GM18499 (cell line): ENCODE results near the gene TNFRSF11A.

Source experiments
- ATAC-seq: cut with Tn5 transposase; IDR thresholded peaks from one replicate; pipeline ENCODE4 v1.9.1; 2021; ENCODE audit warnings: moderate number of reproducible peaks; ENCODE audit not compliant: insufficient read depth, unreplicated experiment

TNFRSF11A gene

DNA sequence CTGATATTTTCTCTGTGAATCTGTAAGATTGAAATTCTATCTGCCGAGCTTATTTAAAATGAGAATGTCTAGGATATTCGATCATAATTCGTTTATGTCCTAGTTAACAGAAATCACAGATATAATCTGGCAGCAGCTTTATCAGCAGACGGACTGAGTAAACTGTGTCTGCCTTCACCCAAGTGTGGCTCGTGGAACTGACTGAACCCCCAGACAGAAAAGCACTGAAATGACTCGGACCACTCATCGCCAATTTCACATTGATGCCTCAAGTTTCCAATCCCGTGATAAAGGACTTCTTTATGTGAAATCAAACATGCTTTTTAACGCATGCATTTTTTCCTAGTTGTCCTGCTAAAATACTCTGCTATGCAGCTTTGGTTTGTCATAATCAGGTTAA lies 15.9 kb downstream of the TNFRSF11A start:
- ATAC-seq = no peak

DNA sequence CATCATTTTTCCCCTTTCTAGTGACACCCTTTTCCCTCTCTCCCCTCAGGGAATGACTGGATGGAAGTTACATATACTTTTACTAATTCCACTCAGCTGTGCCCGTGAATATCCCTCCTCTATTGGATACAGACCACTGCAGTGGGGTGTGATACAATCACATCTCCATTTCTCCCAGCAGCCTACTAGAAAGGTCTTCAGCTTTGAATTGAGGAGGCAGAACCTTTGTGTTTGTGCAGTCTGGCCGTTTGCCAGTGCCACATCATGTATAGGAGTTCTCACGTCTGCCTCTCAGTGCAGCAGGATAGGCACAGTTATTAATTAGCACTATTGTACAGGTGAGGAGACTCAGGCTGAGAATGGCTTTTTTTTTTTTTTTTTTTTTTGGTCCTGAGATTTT lies 16.4 kb downstream of the TNFRSF11A start:
- no peak for ATAC-seq

DNA sequence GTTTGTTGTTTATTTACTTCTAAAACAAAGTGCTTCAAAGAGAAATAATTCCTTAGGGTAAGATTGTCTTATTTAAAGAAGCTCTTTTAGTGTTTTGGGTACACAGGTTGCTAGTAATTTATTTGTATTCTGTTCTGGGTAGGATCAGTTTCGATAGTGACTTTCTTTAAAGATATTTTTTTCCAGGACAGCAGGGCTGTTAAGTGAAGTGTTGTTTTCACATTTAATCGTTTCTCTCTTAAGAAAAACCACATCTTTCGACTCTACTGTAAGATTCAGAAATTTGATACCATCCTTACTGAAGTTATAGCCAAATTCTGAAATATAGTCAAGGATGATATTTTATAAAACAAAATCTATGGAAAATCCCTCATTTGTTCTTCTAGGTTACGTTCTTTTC lies 17.8 kb downstream of the TNFRSF11A start:
- no peak for ATAC-seq

DNA sequence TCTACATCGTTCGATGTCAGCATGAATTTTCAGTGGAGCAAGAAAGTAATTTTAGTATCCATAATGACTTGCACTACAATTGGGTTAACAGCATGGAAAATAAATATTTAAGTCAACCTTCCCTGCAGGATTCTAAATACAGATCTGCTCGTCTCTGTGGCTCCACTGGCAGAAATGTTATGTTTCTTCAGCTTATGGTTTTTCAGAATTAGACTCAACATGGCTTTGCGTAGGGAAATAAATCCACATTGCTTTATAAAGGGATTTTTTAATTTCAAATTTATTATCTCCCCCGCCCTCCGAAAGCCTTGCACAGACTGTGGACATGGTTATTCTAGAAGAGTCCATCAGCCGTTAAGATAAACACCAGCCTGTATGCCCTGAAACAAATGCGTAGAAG lies 18.2 kb downstream of the TNFRSF11A start:
- no peak for ATAC-seq

DNA sequence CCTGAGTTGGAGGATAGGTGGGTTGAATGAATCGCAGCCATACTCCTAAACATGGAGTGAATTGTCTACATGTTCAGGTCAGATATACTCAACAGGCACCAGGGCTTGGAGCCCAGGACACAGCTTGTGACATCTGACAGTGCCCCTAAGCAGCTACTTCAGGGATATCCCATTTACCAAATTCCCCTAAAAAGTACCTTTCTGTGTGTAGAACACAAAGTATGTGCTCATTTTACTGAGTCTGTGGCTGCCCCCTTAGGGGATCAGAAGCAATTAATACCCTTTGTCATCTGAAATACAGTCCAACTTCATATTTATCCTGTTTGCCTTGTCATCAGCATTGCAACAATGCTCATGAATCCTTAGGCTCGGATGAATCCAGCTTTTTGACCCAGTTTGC lies 20.8 kb downstream of the TNFRSF11A start:
- no peak for ATAC-seq

DNA sequence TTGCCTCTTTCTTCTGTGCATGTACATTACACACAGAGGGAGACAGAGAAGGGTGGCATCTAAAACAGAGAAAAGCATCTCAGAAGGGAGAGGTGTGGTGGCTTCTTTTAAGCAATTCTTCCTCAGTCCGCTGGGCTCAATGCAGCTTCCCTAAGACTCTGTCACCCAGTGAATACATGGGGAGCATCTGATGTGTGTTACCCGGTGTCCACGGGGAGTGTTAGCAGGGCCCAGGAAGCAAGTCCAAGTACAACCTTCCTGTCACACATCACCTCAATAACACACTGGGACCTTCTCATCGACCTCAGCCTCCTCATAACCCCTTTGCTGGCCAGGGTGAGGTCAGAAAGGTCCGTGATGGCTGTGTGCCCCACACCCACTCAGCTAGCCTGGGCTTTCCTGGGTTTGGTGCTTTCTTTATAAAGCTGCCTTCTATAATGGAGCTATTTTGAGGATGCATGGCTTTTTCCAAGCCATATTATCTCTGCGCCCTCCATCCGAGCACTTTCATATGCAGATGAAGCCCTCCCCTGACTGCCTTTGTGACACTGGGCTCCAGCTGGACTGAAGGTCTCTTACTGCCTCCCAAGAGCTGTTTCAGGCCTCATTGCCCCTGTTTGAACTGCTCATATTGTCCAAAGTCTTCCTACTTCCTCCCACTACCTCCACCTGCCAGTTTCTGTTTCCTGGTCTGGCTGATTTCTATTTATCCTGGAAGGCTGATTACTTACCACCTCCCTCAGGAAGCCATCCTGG lies 21.4 kb downstream of the TNFRSF11A start:
- ATAC-seq = no peak

DNA sequence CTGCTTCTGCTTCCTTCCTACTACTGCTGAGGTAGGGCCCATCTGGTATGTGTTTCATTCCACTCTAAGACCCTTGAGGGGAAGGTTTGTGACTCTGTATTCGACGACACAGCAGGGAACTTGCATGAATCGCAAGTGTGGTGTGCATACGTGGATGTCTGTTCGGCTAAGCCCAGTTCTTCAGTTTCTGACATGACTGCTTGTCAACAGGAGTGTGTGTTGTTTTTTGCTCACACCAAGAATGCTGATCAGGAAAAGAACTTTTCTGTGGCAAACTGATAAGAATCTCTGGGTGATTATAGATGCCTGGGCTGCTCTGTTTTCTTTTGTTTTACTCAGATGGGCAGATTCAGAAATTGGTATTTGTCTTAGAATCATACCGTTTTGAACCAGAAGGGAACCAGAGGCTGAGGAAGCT lies 22.0 kb downstream of the TNFRSF11A start:
- no peak for ATAC-seq

DNA sequence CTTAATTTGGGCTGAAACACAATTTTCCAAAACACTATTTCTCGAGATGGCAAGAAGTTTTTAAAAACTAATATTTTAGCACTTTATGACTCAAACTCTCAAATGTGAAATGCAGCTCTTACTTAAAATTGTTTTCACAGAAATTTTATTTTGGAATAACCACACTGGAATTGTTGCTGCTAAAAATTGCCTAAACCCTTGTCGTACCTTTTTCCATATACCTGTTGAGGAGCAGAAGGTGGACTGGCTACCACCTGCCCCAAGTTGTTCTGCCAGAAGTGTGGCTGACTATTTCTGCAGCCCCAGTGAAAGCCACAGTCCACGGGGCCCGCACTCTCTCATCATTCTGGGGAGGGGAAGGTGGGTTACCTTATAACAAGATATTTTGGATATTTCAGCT lies 23.4 kb downstream of the TNFRSF11A start:
- ATAC-seq = no peak

DNA sequence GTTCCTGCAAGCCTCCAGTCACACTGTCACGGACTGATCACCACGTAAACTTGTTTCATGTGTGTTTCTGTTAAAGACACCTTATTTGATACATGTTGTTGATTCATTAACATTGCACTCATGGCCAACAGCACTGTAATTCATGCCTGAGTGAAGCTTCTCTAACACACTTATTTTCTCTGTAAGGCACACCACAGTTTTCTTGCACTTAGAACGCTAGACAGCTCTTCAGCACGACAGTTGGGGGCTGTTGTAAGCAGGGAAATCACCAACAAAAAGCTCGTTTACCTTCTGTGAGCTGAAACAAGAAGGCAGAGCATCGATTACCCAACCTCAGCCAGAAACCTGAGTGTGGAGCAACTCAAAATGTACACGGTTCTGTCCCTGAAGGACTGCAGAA lies 28.1 kb downstream of the TNFRSF11A start:
- no peak for ATAC-seq

DNA sequence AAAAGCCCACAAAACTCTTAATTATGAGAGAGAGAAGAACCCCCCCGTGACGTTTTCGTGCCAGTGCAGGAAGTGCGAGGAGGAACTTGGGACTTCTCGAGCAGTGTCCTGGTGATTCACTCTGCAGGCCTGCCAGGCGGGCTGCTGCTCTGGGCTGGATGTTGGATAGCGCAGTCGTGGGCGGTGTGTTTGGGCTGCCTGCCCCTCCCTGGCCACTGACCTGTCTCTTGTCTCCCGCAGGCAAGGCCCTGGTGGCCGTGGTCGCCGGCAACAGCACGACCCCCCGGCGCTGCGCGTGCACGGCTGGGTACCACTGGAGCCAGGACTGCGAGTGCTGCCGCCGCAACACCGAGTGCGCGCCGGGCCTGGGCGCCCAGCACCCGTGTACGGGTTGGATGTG lies 29.0 kb downstream of the TNFRSF11A start:
- no peak for ATAC-seq

DNA sequence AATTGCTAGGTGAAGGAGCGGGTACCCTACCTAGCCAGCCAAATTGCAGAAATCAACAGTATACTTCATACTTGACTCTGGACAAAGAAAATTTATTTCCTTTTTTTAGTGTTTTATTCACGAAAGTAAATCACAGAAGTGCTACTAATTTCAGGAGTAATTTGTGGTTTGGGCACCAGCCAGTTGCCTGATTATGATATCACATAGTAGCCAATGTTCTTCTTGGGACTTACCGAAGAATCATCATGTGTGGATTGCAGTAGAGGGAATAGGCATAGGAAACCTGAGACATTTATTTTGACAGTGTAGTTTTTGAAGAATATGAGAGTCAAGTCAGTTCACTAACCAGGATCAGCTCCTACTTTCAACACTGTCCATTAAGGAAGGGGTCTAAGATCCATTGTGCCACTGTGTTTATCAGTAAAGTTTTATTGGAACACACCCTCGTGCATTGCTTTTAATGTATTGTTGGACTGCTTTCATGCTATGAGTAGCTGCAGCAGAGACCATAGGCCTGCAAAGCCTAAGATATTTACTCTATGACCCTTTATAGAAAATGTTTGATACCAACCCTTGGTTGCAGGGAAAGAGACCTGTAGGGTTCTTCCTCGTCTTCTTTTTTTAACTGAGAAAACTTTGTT lies 32.1 kb downstream of the TNFRSF11A start:
- no peak for ATAC-seq

DNA sequence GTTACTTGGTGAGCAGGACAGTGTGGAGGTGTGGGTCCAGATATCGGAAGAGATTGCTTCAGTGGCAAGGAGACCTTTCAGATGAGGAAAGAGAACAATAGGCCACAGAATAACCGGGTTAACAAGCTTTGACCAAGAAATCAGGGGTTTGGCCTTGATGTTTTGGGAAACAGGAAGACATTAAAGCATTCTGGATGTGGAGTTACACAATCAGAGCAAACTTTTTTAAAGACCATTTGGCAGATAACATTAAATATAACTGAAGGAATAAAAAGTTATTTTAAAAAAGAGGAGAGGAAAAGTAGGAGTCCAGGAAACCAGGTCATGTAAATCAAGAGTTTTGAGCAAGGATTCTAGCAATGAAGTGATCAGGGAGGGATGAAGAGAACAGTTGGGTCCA lies 35.7 kb downstream of the TNFRSF11A start:
- ATAC-seq = no peak

DNA sequence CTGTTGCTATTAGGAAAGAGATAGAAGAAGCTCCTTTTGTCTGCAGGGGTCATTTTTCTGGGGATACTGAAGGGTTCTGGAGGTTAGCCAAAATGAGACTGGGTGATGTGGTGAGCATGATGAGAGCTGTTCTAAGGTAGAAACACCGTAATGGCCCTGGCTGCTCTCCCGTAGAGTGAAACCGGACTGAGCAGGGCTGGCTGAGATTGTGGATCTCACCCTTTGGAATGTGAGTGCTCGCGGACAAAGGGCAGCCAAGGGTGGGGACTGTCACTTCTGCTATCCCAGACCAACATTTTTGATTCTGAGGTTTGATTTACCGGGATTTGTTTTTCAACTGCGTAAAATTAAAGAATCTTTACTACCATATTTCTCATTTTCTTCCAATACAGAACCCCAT lies 36.2 kb downstream of the TNFRSF11A start:
- ATAC-seq = no peak

DNA sequence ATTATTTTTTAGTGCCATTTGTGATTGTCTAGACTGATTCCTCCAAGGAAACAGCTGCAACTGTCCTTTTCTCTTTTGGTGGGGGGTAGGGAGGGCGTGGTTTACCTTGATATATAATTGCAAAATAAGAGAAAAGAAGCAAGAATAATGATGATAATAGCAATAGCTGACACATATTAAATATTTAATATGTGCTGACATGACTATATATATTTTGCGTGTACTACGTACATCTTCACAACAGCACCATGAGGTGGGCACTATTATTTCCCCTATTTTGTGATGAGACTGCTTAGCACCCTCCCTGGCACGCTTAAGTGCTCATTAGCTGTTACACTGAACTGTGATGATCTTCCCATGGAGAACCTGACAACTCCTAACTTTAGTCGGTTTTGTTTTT lies 39.4 kb downstream of the TNFRSF11A start:
- no peak for ATAC-seq

DNA sequence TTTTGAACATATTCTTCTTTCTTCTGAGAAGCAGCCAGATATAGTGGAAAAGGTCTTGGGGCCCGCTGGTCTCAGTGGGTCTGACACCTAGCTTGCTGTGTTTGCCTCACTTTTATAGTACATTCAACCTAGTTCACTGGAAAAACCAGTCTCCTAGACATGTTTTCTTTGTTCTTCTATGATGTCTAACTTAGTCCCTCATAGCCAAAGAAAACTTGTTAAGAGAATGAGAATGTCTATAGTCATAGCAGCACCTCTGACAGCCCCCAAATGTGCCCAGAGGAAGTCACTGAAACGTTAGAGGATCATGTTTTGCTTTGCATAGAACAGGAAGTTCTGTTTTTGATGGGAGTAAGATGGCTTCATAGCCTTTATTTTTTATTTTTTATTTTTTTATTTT lies 40.3 kb downstream of the TNFRSF11A start:
- no peak for ATAC-seq

DNA sequence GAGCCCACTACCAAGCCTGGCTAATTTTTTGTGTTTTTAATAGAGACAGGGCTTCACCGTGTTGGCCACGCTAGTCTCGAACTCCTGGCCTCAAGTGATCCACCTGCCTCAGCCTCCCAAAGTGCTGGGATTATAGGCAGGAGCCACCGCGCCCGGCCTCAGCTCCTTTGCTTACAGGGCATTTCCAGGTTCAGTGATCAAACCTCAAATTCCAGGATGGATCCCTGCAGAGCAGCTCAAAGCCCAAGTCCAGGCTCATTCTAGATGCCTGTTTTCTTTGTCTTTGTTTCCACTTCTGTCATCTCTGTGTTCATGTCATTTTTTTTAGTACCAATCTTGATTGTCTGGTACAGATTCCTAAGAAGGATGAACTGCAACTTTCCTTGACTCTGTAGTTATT lies 41.9 kb downstream of the TNFRSF11A start:
- ATAC-seq = no peak

DNA sequence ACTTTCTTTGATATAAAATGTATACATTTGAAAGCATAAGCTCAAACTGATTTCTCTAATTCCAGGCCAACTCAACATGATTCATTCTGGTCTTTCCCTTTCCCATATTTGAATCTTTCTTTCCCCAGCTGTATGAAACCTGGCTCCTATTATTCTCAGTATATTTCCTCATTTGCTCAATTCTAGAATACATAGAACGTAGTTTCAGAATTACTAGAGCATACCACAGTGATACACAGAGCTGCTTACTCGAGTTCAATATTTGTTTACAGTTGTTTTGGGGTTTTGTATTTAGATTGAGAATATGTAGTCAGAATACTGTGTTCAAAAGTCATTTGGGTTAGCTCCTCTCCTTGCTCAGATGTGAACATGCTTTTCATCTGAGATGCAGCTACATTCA lies 43.0 kb downstream of the TNFRSF11A start:
- no peak for ATAC-seq

DNA sequence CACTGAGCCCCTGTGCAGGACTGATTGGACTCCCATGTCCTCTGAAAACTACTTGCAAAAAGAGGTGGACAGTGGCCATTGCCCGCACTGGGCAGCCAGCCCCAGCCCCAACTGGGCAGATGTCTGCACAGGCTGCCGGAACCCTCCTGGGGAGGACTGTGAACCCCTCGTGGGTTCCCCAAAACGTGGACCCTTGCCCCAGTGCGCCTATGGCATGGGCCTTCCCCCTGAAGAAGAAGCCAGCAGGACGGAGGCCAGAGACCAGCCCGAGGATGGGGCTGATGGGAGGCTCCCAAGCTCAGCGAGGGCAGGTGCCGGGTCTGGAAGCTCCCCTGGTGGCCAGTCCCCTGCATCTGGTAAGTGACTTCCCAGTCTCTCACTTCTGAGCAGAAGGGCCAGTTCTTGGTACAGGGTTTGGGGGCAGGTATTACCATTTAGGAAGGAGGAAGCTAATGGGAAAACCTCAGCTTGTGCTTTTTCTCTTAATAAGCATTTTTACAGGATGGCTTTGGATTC lies 44.1 kb downstream of the TNFRSF11A start:
- no peak for ATAC-seq

DNA sequence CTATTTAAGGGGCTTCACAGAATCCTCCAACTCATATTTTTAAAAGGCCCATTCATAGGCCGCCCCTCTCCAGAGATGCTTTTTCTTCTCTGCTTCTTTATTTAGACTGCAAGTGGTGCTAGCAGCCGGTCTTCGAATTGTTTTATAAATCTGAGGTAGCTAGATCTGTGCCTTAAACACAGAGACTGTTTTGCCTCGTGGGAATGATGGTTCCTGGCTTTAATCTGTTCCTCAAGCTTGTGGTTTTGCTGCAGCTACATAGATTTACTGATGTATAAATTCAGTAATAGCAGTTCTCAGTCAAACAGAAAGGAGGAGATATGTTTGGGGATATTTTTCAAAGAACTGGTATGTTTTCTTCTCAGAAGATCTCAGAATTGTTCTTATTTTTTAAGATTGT lies 45.3 kb downstream of the TNFRSF11A start:
- no peak for ATAC-seq

DNA sequence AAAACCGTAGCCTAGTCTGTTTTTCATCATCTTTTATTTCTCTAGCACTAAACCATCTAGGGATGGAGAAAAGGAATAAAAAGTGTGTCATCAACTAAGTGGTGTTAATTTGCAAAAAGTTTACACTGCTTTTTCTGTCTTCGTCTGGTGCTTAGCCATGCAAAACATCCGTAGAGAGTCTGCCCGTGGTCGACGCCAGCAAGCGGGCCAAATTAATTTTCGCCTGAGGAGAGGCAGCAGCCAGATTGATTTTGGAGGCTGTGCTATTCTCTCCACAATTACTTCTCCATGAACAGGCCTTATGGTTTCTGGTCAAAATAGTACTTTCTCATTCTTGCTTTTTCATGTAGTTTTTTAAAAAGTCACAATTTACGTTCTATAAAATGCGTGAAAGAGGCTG lies 46.3 kb downstream of the TNFRSF11A start:
- ATAC-seq = no peak

DNA sequence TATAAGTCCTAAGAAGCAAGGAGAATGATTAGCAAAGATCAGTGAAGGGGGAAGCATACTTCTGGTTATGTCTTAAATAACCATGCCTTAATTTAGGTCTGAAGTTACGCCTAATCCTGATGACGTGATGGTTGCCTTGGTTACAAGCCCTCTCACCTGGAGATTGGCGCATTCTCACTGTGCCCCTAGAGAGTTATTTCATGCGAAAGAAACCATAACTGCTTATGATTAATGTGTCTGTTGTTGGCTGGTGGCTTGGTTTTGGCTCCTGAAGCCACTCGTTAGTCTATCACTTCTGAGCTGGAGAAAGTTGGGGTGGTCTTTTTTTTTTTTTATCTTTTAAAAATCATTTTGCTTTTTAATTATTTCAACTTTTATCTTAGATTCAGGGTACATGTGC lies 47.0 kb downstream of the TNFRSF11A start:
- no peak for ATAC-seq

DNA sequence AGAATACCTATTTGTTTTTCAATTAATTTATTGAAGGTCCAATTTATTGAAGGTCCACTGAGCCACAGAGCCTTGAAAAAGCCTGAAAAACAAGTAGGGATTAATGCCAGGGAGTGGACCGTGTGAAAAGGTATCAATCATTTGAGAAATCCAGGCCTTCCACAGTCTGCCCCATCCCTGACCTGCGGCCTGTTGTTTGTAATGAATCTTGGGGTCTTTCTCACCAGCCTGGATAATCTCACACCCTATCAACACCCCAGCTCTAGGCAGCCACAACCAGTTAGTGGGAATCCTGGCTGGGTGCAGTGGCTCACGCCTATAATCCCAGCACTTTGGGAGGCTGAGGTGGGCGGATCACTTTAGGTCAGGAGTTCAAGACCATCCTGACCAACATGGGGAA lies 47.8 kb downstream of the TNFRSF11A start:
- ATAC-seq = no peak
